HG02798 (cell line): Measurements from ENCODE around the gene FCGR1A.
"Not testable (repeated sequence)": the region's sequence is repeated elsewhere in the genome, so short reads cannot be mapped to it uniquely, and the experiment has no call there.

Experiments
- ATAC-seq: cut with Tn5 transposase; IDR thresholded peaks from one replicate; pipeline ENCODE4 v1.9.1; 2021; ENCODE audit warnings: mild to moderate bottlenecking; ENCODE audit not compliant: unreplicated experiment, poor library complexity

The FCGR1A gene

DNA sequence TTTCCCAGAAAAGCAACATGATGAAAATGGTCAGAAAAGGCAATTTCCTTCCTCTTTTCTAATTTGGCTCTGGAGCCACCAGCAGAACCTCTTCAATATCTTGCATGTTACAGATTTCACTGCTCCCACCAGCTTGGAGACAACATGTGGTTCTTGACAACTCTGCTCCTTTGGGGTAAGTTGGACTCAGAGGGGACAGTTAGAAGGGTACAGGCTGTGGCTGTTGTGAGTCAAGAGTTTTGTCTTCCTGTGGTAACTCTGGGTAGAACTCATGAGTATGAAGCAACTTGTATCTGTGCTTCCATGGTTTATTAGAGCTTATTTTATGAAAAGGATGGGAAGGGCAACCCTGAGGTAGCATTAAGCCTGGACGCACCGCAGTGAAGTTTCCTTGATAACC lies at the start of gene FCGR1A:
Gene FCGR1A (plus strand): TSS at position 95 of the 400 bp plus-strand sequence. CDS start 50 bp downstream, at position 145.
- not testable (repeated sequence) for ATAC-seq

DNA sequence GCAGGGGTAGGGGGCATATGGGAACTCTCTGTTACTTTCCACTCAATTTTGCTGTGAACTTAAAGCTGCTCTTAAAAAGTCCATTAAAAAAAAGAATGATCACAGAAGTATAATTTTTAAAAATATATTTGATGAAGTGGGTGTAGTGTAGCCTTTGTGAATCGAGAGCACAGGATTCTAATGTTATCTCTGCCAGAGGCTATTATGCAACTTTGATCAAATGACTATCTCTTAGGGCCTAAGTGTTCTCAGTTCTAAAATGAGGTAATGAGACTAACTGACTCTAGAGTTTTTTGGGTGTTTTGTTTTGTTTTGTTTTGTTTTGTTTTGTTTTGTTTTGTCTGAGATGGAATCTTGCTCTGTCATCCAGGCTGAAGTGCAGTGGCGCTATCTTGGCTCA lies 49.7 kb upstream of the FCGR1A start:
- not testable (repeated sequence) for ATAC-seq

DNA sequence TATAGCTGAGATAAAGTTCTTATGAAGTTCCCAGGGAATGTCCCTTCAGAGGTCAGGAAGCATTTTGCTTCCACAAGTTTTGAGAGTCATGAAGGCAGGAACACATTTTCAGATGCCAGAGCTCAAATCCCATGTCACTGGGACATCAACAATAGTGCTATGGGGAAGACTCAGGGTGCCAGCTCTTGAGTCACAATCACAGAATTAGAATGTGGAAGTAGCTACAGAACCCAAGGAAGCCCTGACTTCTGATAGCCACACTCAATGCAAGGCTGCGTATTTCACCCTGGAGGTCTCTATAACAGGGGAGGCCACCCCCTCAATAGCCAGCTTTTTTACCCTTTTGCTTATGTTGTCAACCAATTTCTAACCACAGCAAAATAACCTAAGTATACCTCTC lies 47.8 kb upstream of the FCGR1A start:
- ATAC-seq = not testable (repeated sequence)

DNA sequence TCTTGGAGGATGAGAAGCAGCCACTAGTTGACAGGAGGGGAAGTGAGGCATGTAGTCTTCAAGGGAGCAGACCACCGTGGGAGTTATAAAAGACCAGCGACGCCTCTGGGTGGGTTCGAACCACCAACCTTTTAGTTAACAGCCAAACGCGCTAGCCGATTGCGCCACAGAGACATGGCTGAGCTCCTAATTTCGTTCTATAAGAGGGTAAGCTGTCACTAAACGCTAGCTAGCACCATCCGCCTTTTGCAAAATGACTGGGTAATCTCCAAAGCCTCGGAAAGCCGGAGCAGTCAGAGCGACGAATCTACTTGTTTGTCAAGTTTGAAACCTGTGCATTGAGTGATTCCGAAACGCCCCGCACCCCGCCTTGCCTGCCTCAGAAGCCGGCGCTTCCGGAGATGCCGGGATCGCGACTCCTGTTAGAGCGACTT lies 42.3 kb upstream of the FCGR1A start:
- ATAC-seq = not testable (repeated sequence)

DNA sequence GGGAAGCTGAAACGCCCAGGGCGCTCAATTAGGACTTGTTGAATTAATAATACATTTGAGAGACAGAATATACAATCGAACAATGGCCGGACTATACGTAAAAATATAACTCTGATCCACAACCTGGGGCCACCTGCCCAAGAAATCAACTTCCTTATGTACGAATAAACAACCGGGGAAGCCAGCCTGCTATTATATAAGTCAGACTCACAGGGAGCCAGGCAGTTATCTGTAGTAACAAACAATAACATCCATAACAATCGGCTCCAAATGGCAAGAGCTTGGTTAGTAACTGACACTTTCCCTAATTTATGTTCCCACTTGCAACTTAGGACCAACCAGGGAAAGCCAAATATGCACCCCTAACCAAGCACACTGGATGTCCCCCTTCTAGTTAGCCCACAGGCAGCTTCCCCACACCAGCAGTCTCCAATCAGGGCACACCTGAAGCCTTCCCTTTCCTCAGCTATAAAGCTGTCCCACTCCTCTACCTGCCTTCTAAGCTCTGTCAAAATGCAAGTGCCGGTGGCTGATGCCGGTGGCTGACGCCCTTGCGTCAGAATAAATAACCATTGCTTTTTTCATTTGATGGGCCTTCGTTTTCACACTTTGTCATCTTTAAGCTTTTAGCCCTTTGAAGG lies 41.8 kb upstream of the FCGR1A start:
- not testable (repeated sequence) for ATAC-seq

DNA sequence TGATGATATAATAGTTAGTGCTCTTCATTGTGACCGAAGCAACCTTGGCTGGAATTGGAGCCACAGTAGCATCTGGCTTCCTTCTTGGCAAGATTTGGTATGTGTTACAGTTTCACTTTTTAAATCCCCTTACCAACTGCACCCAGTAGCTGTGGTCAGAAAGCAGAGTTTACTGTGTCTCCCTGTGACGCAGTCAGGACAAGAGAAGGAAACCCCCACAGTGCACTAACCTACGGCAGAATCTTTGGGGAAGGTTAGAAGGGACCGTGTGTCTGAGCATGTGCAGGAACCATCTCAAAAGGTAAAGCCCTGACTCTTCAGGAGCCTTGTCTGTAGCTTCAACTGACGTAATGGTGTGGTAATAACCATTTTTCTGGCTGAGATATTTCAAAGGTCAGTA lies 40.6 kb upstream of the FCGR1A start:
- ATAC-seq = not testable (repeated sequence)

DNA sequence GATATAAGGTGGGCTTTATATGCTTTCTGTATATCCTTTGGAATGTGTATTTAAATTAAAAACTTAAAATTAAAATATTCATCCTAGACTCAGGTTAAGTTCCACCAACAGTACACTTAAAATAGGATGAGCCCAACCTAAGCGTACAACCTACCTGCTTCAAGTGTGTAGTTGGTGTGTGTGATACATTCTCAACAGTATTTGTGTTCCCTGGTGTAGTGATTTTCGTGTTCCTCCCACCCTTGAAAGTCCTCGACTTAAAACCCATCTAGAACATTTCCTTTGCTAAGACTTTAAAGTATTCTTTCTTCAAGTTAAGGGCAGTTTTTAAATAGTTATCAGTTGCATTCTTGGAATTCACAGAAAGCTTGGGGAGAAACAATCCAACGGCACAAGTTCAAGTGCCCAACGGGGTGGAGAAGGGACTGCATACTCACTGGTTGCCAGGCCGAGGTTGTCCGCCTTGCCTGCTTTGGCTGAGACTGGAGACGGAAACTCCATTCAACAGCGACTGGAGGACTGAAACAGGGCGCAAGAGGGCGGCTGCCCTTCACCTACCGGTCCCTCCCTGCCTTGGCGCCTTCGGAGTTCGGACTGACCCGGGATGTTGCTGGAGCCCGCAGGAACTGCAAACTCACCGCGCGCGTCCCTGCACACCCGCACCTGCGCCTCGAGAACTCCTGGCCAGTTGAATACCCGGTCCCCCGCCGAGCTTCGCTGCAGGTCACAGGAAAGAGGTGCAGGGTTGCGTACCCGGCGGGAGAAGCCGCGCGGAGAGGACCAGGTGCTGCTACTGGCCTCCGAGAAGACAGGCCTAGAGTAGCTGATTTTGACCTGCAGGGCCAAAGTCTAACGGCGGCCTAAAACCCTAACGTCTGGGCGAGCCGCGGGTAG lies 35.8 kb upstream of the FCGR1A start:
- not testable (repeated sequence) for ATAC-seq

DNA sequence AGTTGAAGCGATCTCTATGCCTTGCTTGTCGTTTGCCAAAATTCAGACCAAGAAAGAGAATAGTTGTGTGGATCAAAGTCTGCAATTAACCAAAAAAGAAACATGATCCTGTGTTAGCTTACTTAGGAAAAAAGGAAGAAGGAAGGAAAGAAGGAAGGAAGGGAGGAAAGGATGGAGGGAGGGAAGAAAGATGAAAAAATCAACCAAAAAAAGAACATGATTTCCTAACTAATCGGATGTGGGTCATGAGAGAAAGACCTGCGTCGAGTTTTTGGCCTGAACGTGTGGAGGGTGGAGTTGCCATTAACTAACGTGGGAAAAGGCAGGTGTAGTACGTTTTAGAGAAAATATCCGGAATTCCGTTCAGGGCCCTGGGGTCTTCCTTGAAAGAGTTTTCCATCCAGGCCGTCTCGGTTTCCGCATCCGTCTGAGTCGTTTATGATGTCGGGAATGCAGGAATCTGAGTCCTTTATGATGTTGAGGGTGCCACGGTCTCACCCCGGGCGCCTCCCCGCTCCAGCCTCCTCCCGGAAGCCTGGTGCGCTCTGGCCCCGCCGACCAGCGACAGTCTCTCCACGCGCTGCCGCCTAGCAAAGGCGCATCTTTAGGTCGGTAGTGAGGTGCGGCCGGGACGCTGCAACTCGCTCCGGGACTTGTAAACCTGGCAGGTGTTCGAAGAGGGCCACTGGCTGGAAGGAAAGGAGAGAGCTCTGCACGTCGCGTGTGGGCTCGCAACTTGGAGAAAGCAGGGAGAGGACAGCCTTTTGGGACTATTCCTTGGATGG lies 34.9 kb upstream of the FCGR1A start:
- ATAC-seq = not testable (repeated sequence)

DNA sequence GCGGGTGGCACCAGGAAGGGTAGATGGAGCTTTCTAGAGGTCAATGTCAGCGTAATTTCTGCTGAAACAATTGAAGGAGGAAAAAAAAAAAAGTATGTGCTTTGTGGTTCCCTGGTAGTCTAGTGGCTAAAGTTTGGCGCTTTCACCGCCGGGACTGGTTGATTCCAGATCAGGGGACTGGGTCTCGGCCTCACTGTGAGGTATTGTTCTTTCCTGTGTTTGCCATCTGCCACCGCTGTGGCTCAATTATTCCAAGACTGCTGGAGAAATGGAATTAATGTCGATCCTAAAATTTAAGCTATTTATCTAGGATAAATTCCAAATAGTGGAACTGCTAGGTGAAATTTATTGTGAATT lies 34.4 kb upstream of the FCGR1A start:
- not testable (repeated sequence) for ATAC-seq

DNA sequence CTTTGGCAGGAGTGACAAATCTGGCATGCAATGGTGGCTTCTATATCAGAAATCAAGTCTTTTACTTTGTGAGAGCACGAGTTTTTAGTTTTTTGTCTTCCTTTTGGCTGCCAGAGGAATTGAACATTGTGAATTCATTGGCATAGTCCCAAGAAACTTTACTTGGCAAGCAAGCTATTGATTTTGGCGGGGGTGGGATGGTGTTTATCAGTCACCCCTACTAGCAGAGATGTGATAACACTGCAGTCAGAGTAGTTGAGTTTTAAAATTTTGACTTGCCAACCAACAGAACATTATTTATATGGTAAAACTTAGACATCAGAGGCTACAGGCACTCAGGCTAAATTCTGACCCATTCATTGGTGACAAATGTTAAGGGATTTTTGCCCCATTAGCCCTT lies 31.9 kb upstream of the FCGR1A start:
- ATAC-seq = not testable (repeated sequence)

DNA sequence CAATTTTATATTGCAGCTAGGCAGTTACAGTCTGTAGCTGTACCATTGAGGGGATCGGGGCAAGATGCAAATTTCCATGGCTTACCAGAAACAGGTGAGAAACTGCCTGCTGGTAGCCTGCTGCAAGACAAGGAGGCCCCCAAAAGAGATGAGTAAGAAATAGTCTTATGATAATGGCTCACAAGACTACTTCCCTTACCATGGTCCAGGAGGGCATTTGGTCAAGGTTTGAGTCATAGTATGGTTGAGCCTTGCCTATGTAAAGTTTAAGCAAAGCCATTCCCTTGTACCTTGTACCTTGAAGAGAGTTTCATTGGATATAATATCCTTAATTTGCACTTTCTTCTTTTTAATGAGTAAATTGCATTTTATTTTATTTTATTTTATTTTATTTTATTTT lies 30.3 kb upstream of the FCGR1A start:
- ATAC-seq = not testable (repeated sequence)

DNA sequence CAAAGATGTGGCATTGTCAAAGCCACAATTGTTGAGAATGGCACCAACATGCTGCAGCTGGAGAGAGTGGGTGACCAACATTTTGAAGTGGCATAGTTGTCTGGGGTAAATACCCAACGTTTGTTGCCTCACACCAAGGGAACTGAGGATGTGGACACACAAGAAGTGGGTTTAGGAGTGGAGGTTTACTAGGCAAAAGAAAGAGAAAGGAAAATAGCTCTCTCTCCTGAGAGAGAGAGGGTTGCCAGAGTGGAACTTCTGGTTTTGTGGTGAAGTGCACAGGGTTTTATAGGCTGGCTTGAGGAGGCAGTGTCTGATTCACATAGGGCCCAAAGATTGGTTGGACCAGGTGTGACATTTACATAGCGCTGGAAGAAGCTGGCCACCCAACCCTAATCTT lies 29.0 kb upstream of the FCGR1A start:
- not testable (repeated sequence) for ATAC-seq

DNA sequence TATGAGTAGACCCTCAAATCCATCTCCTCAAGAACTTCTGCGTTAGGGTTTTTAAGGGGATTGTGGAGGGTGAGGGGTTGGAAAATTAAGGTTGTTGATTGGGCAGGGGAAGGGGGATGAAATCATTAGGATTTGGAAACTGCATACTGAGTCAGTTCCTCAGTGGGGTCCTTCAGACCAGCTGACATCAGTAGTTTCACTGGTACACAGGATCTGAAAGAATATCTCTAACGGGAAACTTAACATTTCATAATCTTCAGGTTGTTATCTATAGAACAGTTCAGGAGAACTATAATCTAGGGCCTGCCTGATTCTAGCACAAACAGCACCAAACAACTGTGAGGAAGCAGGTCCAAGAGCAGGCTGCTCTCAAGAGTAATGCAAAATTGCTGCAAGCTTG lies 27.2 kb upstream of the FCGR1A start:
- not testable (repeated sequence) for ATAC-seq

DNA sequence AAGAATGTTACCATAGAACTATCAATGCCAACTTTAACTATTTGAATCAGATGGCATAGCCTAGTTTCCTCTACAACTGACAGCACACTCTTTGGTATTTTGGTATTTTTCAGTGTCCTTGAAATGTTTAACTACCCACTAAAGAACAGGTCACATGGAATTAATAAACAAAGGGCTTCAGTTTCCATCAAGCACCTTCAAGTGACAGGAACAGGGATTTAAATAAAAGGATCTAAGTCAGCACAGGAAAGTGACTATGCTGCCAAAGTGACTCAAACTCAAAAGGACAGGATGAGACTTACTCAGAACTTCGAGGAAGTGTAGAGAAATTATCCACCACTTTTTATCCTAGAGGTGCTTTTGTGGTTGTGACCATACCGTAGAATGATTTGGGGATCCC lies 20.2 kb upstream of the FCGR1A start:
- not testable (repeated sequence) for ATAC-seq

DNA sequence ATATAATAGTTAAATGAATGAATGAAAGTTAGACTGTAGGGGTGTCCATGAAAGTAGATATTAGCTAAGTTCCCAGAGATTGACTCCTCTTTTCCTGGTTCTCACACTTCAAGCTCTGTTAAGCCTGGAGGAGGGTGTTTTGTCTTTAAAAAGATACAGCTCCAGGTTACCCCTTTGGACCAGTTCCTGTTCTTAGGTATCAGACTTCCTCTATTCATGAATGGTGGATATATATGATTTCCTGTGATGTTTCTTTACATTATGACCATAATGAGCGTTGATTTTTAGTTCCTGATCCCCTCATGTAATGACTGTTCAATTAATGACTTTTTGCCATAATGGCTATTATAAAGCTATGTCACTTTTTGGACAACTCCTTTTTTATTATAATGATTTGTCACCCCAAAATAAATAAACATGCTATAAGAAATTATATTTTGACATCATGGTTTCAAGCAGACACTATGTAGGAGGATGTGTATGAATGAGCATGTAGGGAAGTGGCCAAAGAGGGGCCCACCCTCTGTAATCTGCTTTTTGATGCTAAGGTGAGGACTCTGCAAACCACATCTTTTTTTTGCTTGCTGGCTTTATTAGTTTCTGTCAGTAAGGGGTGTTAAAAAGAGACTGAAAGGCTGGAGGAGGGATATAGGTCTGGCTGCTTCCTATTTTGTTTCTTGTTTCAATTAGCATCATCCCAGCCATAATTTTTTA lies 18.2 kb upstream of the FCGR1A start:
- not testable (repeated sequence) for ATAC-seq

DNA sequence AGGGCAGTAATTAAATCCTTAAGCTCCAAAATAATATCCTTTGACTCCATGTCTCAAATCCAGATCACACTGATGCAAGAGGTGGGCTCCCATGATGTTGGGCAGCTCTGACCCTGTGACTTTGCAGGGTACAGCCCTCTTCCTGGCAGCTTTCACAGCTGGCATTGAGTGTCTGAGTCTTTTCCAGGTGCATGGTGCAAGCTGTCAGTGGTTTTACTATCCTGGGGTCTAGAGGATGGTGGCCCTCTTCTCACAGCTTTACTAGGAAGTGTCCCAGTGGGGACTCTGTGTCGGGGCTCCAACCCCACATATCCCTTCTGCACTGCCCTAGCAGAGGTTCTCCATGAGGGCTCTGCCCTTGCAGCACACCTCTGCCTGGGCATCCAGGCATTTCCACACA lies 16.3 kb upstream of the FCGR1A start:
- ATAC-seq = not testable (repeated sequence)

DNA sequence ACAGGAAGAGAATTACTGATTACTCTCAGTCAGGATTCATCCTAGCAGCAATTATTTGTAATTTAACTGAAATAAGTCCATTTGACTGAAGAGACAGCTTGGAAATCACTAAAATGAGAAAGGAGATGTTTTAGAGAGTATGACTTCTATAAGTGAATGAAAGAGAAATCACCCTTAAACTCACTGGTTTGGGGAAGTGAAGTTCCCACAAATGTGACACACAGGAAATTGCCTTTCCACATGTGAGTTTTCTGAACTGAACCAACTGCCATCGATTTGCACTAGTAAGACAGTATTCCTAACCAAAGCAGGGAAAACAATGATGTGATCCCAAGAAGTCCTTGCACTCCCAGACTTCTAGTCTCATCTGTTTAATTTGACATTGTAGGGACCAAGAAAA lies 13.3 kb upstream of the FCGR1A start:
- ATAC-seq = not testable (repeated sequence)

DNA sequence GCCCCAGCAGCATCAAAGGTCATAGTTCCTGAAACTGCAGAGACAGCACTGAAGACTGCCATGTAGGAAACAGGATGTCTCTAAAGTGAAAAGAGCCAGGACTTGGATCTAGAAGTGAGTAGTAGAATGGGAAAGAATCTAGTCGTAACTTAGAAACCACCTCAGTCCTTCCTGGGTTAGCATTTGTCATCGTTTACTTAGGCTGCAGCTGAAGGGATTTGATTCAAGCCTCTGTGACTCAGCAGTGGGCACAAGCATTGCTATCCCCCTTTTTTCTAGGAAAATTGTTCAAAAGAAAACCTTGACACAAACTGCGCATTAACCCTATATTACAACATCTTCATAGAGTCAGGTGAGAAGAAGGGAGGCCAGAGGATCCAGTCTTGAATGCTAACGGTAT lies 11.8 kb upstream of the FCGR1A start:
- not testable (repeated sequence) for ATAC-seq

DNA sequence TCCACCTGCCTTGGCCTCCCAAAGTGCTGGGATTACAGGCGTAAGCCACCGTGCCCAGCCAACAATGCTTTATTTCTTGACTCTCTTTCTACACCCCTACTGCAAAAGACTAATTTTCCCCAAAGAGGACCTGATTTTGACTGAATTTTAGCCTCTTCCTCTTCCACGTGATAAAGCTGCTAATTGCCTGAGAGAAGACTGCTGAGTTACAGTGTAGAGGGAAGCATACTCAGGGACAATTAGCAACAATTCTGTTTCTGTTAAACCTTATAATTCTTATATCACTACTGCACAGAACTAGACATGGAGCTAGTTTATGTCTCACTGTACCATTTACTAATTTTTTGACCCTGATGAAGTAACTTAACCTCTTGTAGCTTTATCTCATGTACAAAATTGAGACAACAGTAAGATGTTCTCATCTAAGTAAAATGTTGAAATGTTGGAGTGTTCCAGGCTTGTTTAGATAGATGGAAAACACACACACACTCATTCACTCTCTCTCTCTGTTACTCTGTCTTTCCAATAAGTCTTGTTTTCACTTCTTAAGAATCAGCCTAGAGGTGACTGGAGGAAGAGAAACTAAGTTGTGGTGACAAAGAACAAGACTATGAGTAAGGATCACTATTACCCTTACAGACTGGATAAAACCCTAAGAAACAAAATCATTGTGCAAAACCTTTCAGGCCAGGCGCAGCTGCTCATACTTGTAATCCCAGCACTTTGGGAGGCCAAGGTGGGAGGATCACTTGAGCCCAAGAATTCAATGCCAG lies 10.7 kb upstream of the FCGR1A start:
- ATAC-seq = peak; percentile 79
